ENCODE measurements around the gene ADCY3.

DNA sequence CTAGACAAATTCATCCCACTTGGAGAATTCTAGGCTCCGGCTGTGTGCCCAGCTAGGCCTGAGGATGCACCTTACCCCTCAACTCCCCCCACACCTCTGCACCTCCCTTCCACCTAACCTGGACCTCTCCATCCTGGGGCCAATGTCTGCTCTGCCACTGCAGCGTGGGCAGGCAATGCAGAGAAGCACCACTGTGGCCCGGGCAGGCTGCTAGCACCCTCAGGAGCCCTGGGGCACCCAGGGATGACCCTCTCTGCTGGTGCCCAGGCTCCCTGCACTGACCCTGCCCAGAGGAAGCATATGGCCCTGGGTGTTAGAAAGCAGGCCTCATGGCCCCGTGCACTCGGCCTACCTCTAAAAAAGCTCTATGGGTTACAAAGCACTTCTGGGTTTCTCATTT is 49.6 kb downstream of the ADCY3 start:
- TF ChIP-seq, protein P1, sequence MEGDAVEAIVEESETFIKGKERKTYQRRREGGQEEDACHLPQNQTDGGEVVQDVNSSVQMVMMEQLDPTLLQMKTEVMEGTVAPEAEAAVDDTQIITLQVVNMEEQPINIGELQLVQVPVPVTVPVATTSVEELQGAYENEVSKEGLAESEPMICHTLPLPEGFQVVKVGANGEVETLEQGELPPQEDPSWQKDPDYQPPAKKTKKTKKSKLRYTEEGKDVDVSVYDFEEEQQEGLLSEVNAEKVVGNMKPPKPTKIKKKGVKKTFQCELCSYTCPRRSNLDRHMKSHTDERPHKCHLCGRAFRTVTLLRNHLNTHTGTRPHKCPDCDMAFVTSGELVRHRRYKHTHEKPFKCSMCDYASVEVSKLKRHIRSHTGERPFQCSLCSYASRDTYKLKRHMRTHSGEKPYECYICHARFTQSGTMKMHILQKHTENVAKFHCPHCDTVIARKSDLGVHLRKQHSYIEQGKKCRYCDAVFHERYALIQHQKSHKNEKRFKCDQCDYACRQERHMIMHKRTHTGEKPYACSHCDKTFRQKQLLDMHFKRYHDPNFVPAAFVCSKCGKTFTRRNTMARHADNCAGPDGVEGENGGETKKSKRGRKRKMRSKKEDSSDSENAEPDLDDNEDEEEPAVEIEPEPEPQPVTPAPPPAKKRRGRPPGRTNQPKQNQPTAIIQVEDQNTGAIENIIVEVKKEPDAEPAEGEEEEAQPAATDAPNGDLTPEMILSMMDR (IDR thresholded peaks at IDR 0.05): no peak
- no peak for TF ChIP-seq POLR2A (IDR thresholded peaks at IDR 0.05)

All from esophagus squamous epithelium (tissue), 4 donors.